ENCODE data around the gene ARHGDIG.

DNA sequence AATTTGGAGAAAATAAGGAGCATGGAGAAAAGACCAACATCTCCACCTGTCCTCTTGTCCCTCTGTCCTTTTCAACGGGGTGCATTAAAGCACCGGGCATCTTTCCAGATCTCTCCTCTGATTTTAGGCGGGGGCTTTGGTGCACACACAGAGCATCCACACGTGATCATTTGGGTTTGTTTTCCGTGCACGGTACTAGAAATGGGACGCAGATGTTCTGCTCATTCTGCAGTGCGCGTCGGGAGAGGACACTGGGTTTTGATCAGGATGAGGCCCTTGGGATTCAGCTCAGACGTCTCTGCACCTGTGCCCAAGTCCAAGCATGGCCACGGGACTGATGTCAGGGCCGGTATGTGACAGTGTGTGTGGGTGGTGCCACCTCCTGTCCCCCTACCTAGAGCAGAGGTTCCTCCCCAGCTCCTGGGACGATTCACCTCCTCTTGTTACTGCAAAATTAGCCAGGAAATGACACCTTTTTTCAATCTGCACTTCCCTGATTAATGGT, 34.5 kb downstream of the ARHGDIG start:
- TF ChIP-seq, protein P1, sequence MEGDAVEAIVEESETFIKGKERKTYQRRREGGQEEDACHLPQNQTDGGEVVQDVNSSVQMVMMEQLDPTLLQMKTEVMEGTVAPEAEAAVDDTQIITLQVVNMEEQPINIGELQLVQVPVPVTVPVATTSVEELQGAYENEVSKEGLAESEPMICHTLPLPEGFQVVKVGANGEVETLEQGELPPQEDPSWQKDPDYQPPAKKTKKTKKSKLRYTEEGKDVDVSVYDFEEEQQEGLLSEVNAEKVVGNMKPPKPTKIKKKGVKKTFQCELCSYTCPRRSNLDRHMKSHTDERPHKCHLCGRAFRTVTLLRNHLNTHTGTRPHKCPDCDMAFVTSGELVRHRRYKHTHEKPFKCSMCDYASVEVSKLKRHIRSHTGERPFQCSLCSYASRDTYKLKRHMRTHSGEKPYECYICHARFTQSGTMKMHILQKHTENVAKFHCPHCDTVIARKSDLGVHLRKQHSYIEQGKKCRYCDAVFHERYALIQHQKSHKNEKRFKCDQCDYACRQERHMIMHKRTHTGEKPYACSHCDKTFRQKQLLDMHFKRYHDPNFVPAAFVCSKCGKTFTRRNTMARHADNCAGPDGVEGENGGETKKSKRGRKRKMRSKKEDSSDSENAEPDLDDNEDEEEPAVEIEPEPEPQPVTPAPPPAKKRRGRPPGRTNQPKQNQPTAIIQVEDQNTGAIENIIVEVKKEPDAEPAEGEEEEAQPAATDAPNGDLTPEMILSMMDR (IDR thresholded peaks at IDR 0.05): no peak
- no peak for TF ChIP-seq POLR2A (IDR thresholded peaks at IDR 0.05)

Data from right lobe of liver (tissue), 4 donors.